Uterus (tissue), 4 donors: ENCODE measurements around the gene WWC1. TPM values are rescaled to one million over a fixed set of nuclear protein-coding genes. Genes with fewer than 3 reads are reported as not detected.

Experiments used
- DNase-seq, 2 donors: peaks; one replicate each; pipeline ENCODE4 v3.0.0-alpha.2; 2019 to 2020
- H3K27ac ChIP-seq, 2 donors: fragments of 200-600 bp; sonication (generic); 1 replicate in 1 of 2; 2 replicates in 1 of 2; pipeline ENCODE4 v1.5.1; 2016 to 2018
- H3K27me3 ChIP-seq, 2 donors: fragments of 200-600 bp; sonication (generic); one replicate each; pipeline ENCODE4 v1.5.1; 2018 to 2019; ENCODE audit warnings: control low read depth in 1 of 2
- H3K36me3 ChIP-seq, 2 donors: fragments of 200-600 bp; sonication (generic); one replicate each; pipeline ENCODE4 v1.5.1; 2019; ENCODE audit warnings: control low read depth in 1 of 2
- H3K4me1 ChIP-seq, 2 donors: fragments of 200-600 bp; sonication (generic); one replicate each; pipeline ENCODE4 v1.5.1; 2018 to 2019; ENCODE audit warnings: control low read depth in 1 of 2
- H3K4me3 ChIP-seq, 2 donors: fragments of 200-600 bp; sonication (generic); 1 replicate in 1 of 2; 2 replicates in 1 of 2; pipeline ENCODE4 v1.5.1; 2018 to 2019; ENCODE audit warnings: mild to moderate bottlenecking in 1 of 2
- H3K9me3 ChIP-seq, 2 donors: fragments of 200-600 bp; sonication (generic); one replicate each; pipeline ENCODE4 v1.5.1; 2019; ENCODE audit warnings: control low read depth in 1 of 2
- CTCF ChIP-seq, 4 experiments: fragments of 200-600 bp in 2 of 4; fragments of 450-650 bp in 2 of 4; sonication (generic) in 2 of 4; IDR thresholded peaks; one replicate each; pipeline ENCODE4 v1.5.1; 2016 to 2019; ENCODE audit warnings: antibody characterized with exemption in 4 of 4, mild to moderate bottlenecking in 2 of 4, moderate library complexity in 1 of 4
- POLR2A ChIP-seq, 2 donors: fragments of 450-650 bp; IDR thresholded peaks; one replicate each; pipeline ENCODE4 v1.6.1; 2016; ENCODE audit warnings: antibody characterized with exemption in 2 of 2, mild to moderate bottlenecking in 1 of 2, moderate library complexity in 1 of 2
- intact Hi-C: fragments of 100-400 bp; cut with DNase I; formaldehyde crosslinking; loops from one replicate; pipeline ENCODE4 v1.15.1; 2023; ENCODE audit warnings: low total_unique reads
- total RNA-seq, 4 donors: library from RNA; depleted of rRNA in 3 of 4; stranded (reverse); fragments of >200 nt in 3 of 4; gene quantifications; one replicate each; pipeline versions ENCODE4 v1.1.0 to v1.2.4, GENCODE V29; 2014 to 2023
- donor health status: DM: yes; HTN: yes; CAD: no.

WWC1 gene
- total RNA-seq, 4 donors from 2014 or later, result under 0.01 to 8.7 (median 1.9) TPM; not detected in 1

GRCh38 chr5:168449166-168449565, 157.7 kb downstream of the WWC1 start:
- Histone ChIP-seq H3K9me3 (no peaks in the 10 kb centered on the region), H3K27me3 (no peaks in the 10 kb centered on the region), H3K4me1 (no peaks in the 10 kb centered on the region), H3K4me3 (no peak overlapping the region), H3K27ac (no peak overlapping the region), H3K36me3 (no peaks in the 10 kb centered on the region)
- intact Hi-C loops, result no loop called here
- no peak for DNase-seq
- TF ChIP-seq CTCF (IDR thresholded peaks at IDR 0.05) (no peak), POLR2A (IDR thresholded peaks at IDR 0.05) (no peak)

- Histone ChIP-seq H3K9me3 (no peaks in the 10 kb centered on the region), H3K36me3 (no peaks in the 10 kb centered on the region), H3K4me3 (no peak overlapping the region), H3K4me1 (no peaks in the 10 kb centered on the region), H3K27ac (no peak overlapping the region), H3K27me3 (no peaks in the 10 kb centered on the region)
- DNase-seq, result no peak
- TF ChIP-seq CTCF (IDR thresholded peaks at IDR 0.05) (no peak), POLR2A (IDR thresholded peaks at IDR 0.05) (no peak)
- intact Hi-C loops, result no loop called here
Measured at GRCh38 chr5:168451565-168451964, 160.1 kb downstream of the WWC1 start.

GRCh38 chr5:168455201-168455600, 163.8 kb downstream of the WWC1 start:
- H3K9me3 ChIP-seq, result no peaks in the 10 kb centered on the region
- intact Hi-C loops, result no loop called here
- no peaks in the 10 kb centered on the region for H3K27me3 ChIP-seq
- H3K4me1 ChIP-seq, result no peaks in the 10 kb centered on the region
- H3K36me3 ChIP-seq, result no peaks in the 10 kb centered on the region
- H3K4me3 ChIP-seq, result no peak overlapping the region
- H3K27ac ChIP-seq, result no peak overlapping the region
- TF ChIP-seq CTCF (IDR thresholded peaks at IDR 0.05) (no peak), POLR2A (IDR thresholded peaks at IDR 0.05) (no peak)
- no peak for DNase-seq

GRCh38 chr5:168457542-168457941, 166.1 kb downstream of the WWC1 start:
- no peak for TF ChIP-seq CTCF (IDR thresholded peaks at IDR 0.05)
- no peak for TF ChIP-seq POLR2A (IDR thresholded peaks at IDR 0.05)

GRCh38 chr5:168460606-168461005, 169.2 kb downstream of the WWC1 start:
- Histone ChIP-seq H3K27ac (no peak overlapping the region), H3K9me3 (no peaks in the 10 kb centered on the region), H3K4me3 (no peak overlapping the region), H3K4me1 (no peaks in the 10 kb centered on the region), H3K36me3 (no peaks in the 10 kb centered on the region), H3K27me3 (no peaks in the 10 kb centered on the region)
- DNase-seq, result no peak
- TF ChIP-seq CTCF (IDR thresholded peaks at IDR 0.05) (no peak), POLR2A (IDR thresholded peaks at IDR 0.05) (no peak)
- intact Hi-C loops, result no loop called here

More at GRCh38 chr5:168457542-168457941, 166.1 kb downstream of the WWC1 start:
- intact Hi-C loops, result no loop called here
- no peaks in the 10 kb centered on the region for H3K36me3 ChIP-seq
- no peaks in the 10 kb centered on the region for H3K9me3 ChIP-seq
- no peak overlapping the region for H3K4me3 ChIP-seq
- H3K27ac ChIP-seq, result no peak overlapping the region
- no peaks in the 10 kb centered on the region for H3K27me3 ChIP-seq
- H3K4me1 ChIP-seq, result no peaks in the 10 kb centered on the region
- DNase-seq, result no peak
